ENCODE measurements around the gene CLCN6. TPM values are rescaled to one million over a fixed set of nuclear protein-coding genes. Genes with fewer than 3 reads are reported as not detected.

CLCN6 gene
- total and polyA plus RNA-seq, 8 donors: 17.2 to 43.4 (median 20.7) TPM

DNA sequence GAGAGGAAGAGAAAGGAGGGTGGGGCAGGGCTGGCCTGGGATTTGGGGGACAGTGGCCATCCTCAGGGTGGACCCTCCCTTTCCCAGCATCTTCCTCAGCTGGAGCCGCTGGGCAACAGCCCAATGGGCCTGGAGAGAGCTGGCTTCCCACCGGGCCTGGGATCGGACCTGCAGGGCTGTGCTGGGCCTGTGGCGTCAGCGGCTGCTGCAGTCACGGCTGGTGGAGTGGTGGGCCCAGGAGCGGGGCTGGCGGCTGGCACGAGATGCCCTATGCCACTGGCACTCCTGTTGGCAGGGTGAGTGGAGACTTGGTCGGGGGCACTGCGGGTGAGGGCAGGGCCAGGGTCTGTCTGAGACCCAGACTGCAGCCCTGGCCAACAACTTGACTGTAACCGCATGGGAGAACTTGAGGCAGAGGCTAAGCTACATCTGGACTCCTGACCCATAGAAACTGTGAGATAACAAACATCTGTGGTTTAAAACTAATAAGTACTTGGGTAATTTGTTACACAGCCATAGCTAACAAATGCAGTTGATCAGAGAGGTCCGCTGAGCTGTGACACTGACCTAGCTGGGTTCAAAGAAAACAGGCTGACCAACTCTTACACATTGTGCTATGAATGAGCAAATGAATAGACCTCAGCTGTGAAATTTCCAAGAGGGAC lies 26.1 kb upstream of the CLCN6 start:
- Histone ChIP-seq H3K9me3 (no peaks in the 10 kb centered on the region), H3K4me3 (no peak overlapping the region), H3K27me3 (no peaks in the 10 kb centered on the region), H3K36me3 (no peaks in the 10 kb centered on the region), H3K27ac (no peak overlapping the region), H3K4me1 (peaks cover 1 to 3% of the 10 kb centered on the region in 2 donors)
- DNase-seq: peak in 1 of 4 donors; percentile 74
- ATAC-seq: no peak
- TF ChIP-seq, protein P1, sequence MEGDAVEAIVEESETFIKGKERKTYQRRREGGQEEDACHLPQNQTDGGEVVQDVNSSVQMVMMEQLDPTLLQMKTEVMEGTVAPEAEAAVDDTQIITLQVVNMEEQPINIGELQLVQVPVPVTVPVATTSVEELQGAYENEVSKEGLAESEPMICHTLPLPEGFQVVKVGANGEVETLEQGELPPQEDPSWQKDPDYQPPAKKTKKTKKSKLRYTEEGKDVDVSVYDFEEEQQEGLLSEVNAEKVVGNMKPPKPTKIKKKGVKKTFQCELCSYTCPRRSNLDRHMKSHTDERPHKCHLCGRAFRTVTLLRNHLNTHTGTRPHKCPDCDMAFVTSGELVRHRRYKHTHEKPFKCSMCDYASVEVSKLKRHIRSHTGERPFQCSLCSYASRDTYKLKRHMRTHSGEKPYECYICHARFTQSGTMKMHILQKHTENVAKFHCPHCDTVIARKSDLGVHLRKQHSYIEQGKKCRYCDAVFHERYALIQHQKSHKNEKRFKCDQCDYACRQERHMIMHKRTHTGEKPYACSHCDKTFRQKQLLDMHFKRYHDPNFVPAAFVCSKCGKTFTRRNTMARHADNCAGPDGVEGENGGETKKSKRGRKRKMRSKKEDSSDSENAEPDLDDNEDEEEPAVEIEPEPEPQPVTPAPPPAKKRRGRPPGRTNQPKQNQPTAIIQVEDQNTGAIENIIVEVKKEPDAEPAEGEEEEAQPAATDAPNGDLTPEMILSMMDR (IDR thresholded peaks at IDR 0.05): no peak
- intact Hi-C loops (cut with DNase I): no loop called here

DNA sequence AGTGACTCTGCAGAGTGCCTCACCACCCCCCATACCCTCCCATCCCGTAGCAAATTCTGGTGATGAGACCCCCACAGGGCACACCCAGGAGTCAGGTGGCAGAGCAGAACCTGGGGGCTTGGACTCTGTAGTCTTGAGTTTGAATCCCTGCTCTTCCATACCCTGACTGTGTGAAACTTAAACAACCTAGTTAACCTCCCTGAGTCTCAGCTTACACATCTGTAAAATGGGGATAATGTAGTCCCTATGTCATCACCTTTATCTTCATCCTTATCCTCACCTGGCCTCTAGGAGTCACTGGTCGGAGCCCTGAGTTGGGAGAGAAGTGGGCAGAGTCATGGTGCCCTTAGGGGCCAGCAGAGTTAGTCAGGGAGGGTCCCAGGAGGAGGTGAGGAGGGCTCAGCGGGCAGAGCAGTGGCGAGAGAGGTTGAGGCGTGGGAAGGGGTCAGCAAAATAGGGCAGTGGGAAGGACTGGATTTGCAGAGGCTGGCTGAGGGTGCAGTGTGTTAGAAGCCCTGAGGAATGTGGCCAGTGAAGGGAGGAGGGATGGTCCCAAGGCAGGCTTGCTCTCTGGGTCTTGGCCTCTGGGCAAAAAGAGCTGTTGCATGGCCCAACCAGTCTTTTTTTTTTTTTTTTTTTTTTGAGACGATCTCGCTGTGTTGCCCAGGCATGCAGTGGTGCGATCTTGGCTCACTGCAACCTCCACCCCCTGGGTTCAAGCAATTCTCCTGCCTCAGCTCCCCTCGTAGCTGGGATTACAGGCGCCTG lies 25.4 kb upstream of the CLCN6 start:
- intact Hi-C loops (cut with DNase I): no loop called here
- TF ChIP-seq, protein P1 (IDR thresholded peaks at IDR 0.05): no peak
- ATAC-seq: no peak

DNA sequence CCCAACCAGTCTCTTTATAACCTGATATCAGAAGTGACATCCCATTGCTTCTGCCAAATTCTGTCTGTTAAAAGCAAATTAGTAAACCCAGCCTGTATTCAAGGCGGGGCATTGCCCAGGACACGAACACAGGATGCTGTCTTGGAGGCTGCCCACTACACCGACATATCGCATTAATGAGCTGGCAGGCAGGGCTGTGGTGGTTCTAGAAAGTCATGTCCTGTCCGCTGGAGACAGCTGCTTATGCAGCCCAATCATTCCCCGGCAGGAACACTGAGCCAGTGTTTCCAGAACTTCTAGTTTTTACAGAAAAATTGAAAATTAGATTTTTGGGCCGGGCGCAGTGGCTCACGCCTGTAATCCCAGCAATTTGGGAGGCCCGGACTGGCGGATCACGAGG lies 24.7 kb upstream of the CLCN6 start:
- ATAC-seq (no peak), DNase-seq (no peak)
- intact Hi-C loops (cut with DNase I): no loop called here
- Histone ChIP-seq H3K27ac (no peak overlapping the region), H3K36me3 (no peaks in the 10 kb centered on the region), H3K4me1 (peaks cover 10 to 16% of the 10 kb centered on the region in 2 donors), H3K9me3 (no peaks in the 10 kb centered on the region), H3K4me3 (no peak overlapping the region), H3K27me3 (no peaks in the 10 kb centered on the region)
- TF ChIP-seq, protein P1 (IDR thresholded peaks at IDR 0.05): no peak

More for the DNA sequence above, 25.4 kb upstream of the CLCN6 start:
- DNase-seq: peak in 1 of 4 donors; percentile 16
- H3K4me1 ChIP-seq: peaks cover 8 to 10% of the 10 kb centered on the region in 2 donors
- H3K27me3 ChIP-seq: no peaks in the 10 kb centered on the region
- H3K36me3 ChIP-seq: no peaks in the 10 kb centered on the region
- H3K27ac ChIP-seq: no peak overlapping the region
- H3K9me3 ChIP-seq: no peaks in the 10 kb centered on the region
- H3K4me3 ChIP-seq: no peak overlapping the region

DNA sequence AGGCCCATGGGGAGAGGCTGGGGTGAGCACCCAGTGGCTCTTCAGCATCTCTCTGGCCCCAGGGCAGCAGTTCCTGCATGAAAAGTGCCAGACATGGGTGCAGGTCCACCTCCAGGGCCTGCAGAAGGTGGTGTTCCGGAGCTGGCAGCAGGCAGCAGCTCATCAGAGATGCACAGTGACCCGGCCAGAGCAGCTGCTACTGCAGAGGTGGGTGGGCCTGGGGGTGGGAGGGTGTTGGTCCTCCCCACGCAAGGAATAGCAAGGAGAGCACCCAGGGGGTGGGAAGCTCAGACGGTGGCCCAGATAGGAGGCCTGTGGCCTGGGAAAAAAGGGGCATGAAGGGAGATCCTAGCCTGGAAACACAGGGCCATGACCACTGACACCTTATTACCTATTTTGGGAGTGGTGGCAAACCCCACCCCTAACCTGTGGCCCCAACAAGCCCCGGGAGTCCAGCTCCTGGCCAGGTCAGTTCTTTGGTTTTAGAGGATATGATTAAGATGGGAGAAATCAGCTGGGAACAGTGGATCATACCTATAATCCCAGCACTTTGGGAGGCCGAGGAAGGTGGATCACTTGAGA lies 23.8 kb upstream of the CLCN6 start:
- no peaks in the 10 kb centered on the region for H3K9me3 ChIP-seq
- peaks cover 17 to 23% of the 10 kb centered on the region in 2 donors for H3K4me1 ChIP-seq
- H3K27ac ChIP-seq: no peak overlapping the region
- ATAC-seq (no peak), DNase-seq (no peak)
- H3K36me3 ChIP-seq: no peaks in the 10 kb centered on the region
- intact Hi-C loops (cut with DNase I): no loop called here
- no peaks in the 10 kb centered on the region for H3K27me3 ChIP-seq
- TF ChIP-seq, protein P1 (IDR thresholded peaks at IDR 0.05): no peak
- H3K4me3 ChIP-seq: no peak overlapping the region

DNA sequence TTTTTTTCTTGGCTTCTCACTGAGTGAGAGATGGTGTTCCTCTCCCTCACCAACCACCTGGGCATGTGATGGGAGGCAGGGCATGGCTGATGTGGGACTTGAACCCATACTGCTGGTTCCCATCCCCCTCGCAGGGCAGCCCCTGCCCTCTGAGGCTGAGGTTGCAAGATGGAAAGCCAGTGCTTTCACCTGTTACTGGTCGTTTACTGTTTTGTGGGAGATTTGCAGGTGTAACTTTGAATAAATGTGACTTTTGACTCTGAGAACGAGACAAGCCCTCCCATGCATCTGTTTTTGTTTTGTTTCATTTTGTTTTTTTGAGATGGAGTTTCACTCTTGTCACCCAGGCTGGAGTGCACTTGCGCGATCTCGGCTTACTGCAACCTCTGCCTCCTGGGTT lies 22.4 kb upstream of the CLCN6 start:
- DNase-seq (no peak), ATAC-seq (no peak)
- TF ChIP-seq, protein P1 (IDR thresholded peaks at IDR 0.05): no peak
- Histone ChIP-seq H3K9me3 (no peaks in the 10 kb centered on the region), H3K27me3 (no peaks in the 10 kb centered on the region), H3K4me3 (no peak overlapping the region), H3K4me1 (peaks cover 31 to 36% of the 10 kb centered on the region in 2 donors), H3K27ac (no peak overlapping the region), H3K36me3 (no peaks in the 10 kb centered on the region)
- intact Hi-C loops (cut with DNase I): no loop called here
